Esophagus squamous epithelium (tissue), 4 donors: ENCODE data around the gene ITSN2.

Experiments used
- POLR2A ChIP-seq, 4 donors: fragments of 450-650 bp; IDR thresholded peaks; one replicate each; pipeline ENCODE4 v1.6.1; 2017; ENCODE audit warnings: antibody characterized with exemption in 4 of 4, mild to moderate bottlenecking in 4 of 4, moderate library complexity in 3 of 4
- TF ChIP-seq, protein P1 (sequence below), 6 experiments: fragments of 450-650 bp in 4 of 6; fragments of 200-600 bp in 2 of 6; sonication (generic) in 2 of 6; IDR thresholded peaks; one replicate each; pipeline ENCODE4 v1.5.1; 2016 to 2019; ENCODE audit warnings: antibody characterized with exemption in 6 of 6, mild to moderate bottlenecking in 4 of 6, moderate library complexity in 4 of 6

DNA sequence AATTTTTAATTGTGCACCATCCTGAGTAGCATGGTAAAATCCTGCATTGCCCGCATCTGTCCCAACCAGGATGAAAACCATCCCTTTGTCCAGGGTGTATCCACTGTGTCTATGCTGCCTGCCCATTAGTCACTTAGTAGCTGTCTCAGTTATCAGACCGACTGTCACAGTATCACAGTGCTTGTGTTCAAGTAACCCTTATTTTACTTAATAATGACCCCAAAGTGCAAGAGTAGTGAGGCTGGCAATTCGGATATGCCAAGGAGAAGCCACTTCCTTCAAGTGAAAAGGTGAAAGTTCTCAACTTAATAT is 8.8 kb downstream of the ITSN2 start:
- TF ChIP-seq, protein P1, sequence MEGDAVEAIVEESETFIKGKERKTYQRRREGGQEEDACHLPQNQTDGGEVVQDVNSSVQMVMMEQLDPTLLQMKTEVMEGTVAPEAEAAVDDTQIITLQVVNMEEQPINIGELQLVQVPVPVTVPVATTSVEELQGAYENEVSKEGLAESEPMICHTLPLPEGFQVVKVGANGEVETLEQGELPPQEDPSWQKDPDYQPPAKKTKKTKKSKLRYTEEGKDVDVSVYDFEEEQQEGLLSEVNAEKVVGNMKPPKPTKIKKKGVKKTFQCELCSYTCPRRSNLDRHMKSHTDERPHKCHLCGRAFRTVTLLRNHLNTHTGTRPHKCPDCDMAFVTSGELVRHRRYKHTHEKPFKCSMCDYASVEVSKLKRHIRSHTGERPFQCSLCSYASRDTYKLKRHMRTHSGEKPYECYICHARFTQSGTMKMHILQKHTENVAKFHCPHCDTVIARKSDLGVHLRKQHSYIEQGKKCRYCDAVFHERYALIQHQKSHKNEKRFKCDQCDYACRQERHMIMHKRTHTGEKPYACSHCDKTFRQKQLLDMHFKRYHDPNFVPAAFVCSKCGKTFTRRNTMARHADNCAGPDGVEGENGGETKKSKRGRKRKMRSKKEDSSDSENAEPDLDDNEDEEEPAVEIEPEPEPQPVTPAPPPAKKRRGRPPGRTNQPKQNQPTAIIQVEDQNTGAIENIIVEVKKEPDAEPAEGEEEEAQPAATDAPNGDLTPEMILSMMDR (IDR thresholded peaks at IDR 0.05): no peak
- TF ChIP-seq POLR2A (IDR thresholded peaks at IDR 0.05): no peak
